Thoracic aorta (tissue), 2 donors: ENCODE measurements around the gene CCDC187. TPM values are rescaled to one million over a fixed set of nuclear protein-coding genes. Genes with fewer than 3 reads are reported as not detected.
"Not testable (repeated sequence)": the region's sequence is repeated elsewhere in the genome, so short reads cannot be mapped to it uniquely, and the experiment has no call there.

Experiments
- ATAC-seq: fragments of 150-250 bp; one replicate; pipeline ENCODE4 v1.8.0; 2017; ENCODE audit warnings: low read depth; ENCODE audit not compliant: insufficient number of reproducible peaks, low FRiP score
- DNase-seq: peaks from one replicate; pipeline ENCODE4 v3.0.0-alpha.2; 2020; ENCODE audit warnings: low spot score
- H3K27ac ChIP-seq, 2 donors: fragments of 200-600 bp; sonication (generic); 1 replicate in 1 of 2; 2 replicates in 1 of 2; pipeline ENCODE4 v1.5.1; 2016; ENCODE audit warnings: mild to moderate bottlenecking in 2 of 2, moderate library complexity in 2 of 2
- H3K27me3 ChIP-seq: fragments of 200-600 bp; sonication (generic); replicated peaks from 2 replicates; pipeline ENCODE4 v1.6.0; 2016; ENCODE audit warnings: mild to moderate bottlenecking; ENCODE audit not compliant: insufficient read depth
- H3K36me3 ChIP-seq: fragments of 200-600 bp; sonication (generic); one replicate; pipeline ENCODE4 v1.5.1; 2016
- H3K4me1 ChIP-seq, 2 donors: fragments of 200-600 bp; sonication (generic); 1 replicate in 1 of 2; 2 replicates in 1 of 2; pipeline versions ENCODE4 v1.5.1 to v1.6.0; 2016; ENCODE audit warnings: low read depth in 2 of 2, mild to moderate bottlenecking in 1 of 2; ENCODE audit not compliant: control insufficient read depth in 1 of 2
- H3K4me3 ChIP-seq: fragments of 200-600 bp; sonication (generic); 2 replicates; pipeline ENCODE4 v1.5.1; 2016; ENCODE audit warnings: mild to moderate bottlenecking
- H3K9me3 ChIP-seq: fragments of 200-600 bp; sonication (generic); 2 replicates; pipeline ENCODE4 v1.5.1; 2016
- CTCF ChIP-seq: fragments of 200-600 bp; sonication (generic); IDR thresholded peaks from one replicate; pipeline ENCODE4 v1.5.1; 2019; ENCODE audit warnings: antibody characterized with exemption
- total RNA-seq, 2 donors: library from RNA; depleted of rRNA; stranded (reverse); fragments of >200 nt; gene quantifications; one replicate each; pipeline versions ENCODE4 v1.1.0 to v1.2.3, GENCODE V29; 2016

Gene CCDC187
- total RNA-seq, 2 donors from 2014 or later, result not detected

GRCh38 chr9:136267261-136268111, 36.4 kb downstream of the CCDC187 start:
- no peaks in the 10 kb centered on the region for H3K36me3 ChIP-seq
- no peak overlapping the region for H3K27ac ChIP-seq
- no peak for TF ChIP-seq CTCF
- peak overlapping the region; percentile 68 for H3K4me3 ChIP-seq
- peaks cover 4 to 8% of the 10 kb centered on the region in 2 donors for H3K4me1 ChIP-seq
- H3K27me3 ChIP-seq, result no peaks in the 10 kb centered on the region
- DNase-seq, result no peak
- H3K9me3 ChIP-seq, result no peaks in the 10 kb centered on the region
- ATAC-seq, result no peak

- not testable (repeated sequence) for H3K4me1 ChIP-seq, H3K27me3 ChIP-seq, DNase-seq, H3K36me3 ChIP-seq, H3K27ac ChIP-seq, ATAC-seq, H3K9me3 ChIP-seq
- peak overlapping the region; percentile 68 for H3K4me3 ChIP-seq
These were observed 37.3 kb downstream of the CCDC187 start for GRCh38 chr9:136266641-136267040.

GRCh38 chr9:136265561-136266355, 38.1 kb downstream of the CCDC187 start:
- DNase-seq, result no peak
- Histone ChIP-seq H3K9me3 (no peaks in the 10 kb centered on the region), H3K27me3 (no peaks in the 10 kb centered on the region), H3K27ac (no peak overlapping the region), H3K4me3 (no peak overlapping the region), H3K36me3 (no peaks in the 10 kb centered on the region), H3K4me1 (peaks cover 4 to 8% of the 10 kb centered on the region in 2 donors)
- ATAC-seq, result no peak
- TF ChIP-seq CTCF, result no peak

- TF ChIP-seq CTCF, result no peak
- DNase-seq, result no peak
- no peaks in the 10 kb centered on the region for H3K36me3 ChIP-seq
- H3K27me3 ChIP-seq, result no peaks in the 10 kb centered on the region
- H3K4me3 ChIP-seq, result no peak overlapping the region
- H3K27ac ChIP-seq, result no peak overlapping the region
- H3K9me3 ChIP-seq, result no peaks in the 10 kb centered on the region
- peaks cover 4 to 8% of the 10 kb centered on the region in 2 donors for H3K4me1 ChIP-seq
- no peak for ATAC-seq
These were observed 39.2 kb downstream of the CCDC187 start for GRCh38 chr9:136264441-136265405.

- no peaks in the 10 kb centered on the region for H3K36me3 ChIP-seq
- no peak overlapping the region for H3K4me3 ChIP-seq
- H3K27ac ChIP-seq, result no peak overlapping the region
- no peak for TF ChIP-seq CTCF
- ATAC-seq, result no peak
- H3K27me3 ChIP-seq, result no peaks in the 10 kb centered on the region
- peaks cover 4 to 8% of the 10 kb centered on the region in 2 donors for H3K4me1 ChIP-seq
- H3K9me3 ChIP-seq, result no peaks in the 10 kb centered on the region
- no peak for DNase-seq
These were observed 39.9 kb downstream of the CCDC187 start for GRCh38 chr9:136264031-136264430.
